Kasumi-1 (cell line): ENCODE data around the gene TSPO.

Source experiments
- DNase-seq, 2 experiments: peaks; one replicate each; lab custom pipeline; 2025; lab: John Stamatoyannopoulos, UW

TSPO gene

DNA sequence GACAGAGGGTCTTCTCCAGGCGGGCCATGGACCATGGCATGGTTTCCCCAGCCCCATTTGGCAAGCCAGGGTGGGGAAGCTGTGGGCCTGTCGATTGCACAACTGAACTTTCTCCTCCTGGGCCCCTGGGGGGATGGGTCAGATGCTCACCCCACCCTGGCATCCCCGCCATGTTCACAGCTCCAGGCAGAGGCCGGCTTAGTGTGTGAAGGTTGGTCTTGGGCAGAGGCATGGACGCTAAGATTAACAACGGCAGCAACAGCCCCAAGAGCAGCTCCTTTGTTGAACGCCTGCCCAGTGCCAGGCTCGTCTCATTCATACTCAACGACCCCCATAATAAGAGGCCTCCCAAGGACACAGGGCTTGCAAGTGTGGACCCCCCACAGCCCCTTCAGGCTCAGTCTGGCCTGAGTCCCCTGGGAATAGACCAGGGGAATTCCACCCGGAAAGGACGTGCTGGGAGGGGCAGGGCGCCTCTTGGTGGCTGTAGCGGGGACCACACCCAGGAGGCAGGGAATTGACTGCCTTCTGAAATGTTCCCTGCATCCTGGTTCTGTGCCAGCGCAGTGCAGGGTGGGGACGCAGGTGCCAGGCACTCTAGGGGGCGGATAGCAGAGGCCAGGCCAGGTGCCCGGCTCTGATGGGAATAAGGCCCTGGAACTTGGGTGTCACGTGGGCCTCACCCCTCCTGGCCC lies 8.3 kb downstream of the TSPO start:
- peak in 1 of 2 experiments; percentile 7 for DNase-seq

DNA sequence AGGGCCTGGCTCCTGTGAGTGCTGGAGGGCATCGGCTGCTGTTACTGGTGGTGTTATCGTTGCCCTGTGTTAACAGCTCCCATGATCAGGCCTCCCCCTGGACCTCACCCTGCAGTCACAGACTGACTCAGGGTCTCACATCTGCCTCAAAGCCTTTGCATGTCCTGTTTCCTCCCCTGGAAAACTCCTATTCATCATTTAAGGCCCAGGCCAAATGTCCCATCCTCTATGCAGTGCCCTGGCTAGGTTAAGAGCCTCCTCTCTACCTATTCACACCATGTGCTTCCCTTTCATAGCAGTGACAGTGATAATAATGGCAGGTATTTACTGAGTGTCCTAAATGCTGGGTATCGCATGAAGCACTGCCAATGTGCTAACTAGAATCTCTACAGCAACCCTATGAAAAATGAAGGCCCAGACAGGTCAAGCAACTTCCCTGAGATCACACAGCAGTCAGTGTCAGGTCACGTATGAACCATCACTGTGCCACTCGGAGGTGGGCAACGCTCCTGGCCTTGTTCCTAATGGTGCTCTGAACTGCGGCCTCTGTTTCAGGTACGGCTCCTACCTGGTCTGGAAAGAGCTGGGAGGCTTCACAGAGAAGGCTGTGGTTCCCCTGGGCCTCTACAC lies 9.3 kb downstream of the TSPO start:
- no peak for DNase-seq

DNA sequence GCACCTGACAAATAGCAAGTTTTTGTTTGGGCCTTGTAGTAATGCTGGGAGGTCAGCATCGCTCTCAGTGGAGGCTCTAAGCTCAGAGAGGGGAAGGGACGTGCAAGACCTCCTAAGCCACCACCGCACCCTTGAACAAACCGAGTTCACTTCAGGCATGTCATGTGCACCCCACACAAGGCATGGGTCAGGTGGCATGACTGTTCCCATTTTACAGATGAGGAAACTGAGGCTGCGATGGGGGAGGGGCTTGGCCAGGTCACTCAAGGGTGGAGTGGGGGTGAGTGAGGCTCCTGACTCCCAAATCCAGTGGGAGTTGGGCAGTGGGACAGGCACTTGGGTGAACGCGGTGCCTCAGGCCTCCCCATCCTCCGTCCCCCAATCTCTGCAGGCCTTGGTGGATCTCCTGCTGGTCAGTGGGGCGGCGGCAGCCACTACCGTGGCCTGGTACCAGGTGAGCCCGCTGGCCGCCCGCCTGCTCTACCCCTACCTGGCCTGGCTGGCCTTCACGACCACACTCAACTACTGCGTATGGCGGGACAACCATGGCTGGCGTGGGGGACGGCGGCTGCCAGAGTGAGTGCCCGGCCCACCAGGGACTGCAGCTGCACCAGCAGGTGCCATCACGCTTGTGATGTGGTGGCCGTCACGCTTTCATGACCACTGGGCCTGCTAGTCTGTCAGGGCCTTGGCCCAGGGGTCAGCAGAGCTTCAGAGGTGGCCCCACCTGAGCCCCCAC lies 11.2 kb downstream of the TSPO start:
- no peak for DNase-seq

DNA sequence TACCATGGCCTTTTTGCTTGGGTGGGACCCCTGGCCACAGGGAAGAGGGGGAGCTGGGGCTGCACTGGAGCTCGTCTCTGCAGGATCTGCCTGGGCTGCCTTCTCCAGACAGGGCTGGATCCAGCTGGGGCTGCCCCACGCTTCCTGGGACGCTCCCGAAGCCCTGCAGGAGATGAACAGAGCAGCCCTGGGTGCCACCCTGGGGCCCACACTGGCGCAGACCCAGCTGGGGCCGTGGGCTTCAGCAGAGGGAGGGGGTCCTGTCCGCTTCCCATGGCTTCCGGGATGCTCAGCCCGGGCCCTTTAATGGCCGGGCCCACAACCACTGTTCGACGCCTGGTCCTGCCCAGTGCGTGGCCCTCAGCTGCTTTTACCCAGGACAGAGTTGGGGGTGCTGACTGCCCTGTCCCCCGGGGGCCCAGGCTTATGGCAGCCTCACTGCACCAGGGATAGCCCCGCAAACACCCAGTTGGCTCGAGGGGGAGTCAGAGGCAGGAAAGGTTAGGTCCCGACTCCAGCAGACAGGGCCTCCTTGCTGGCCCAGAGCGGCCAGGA lies 12.0 kb downstream of the TSPO start:
- DNase-seq, result no peak

DNA sequence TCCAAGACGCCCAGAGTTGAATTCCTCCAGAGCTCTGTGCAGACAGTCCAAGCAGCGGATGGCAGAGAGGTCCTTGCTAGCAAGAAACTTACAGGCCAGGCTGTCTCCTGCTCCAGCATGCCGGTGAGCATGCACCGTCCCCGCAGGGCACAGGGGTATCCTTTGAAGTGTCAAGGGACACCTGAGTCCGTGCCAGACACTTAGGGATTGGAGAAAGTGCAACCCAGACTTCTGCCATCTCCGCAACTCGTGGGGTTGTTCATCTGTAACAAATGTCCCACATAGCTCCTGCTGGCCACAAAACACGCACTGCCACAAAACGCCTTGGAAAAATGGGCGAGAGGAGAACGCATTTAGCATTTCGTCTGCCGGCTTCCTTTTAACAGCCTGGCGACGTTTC lies 13.3 kb downstream of the TSPO start:
- DNase-seq, result peak; percentile 18 to 21

DNA sequence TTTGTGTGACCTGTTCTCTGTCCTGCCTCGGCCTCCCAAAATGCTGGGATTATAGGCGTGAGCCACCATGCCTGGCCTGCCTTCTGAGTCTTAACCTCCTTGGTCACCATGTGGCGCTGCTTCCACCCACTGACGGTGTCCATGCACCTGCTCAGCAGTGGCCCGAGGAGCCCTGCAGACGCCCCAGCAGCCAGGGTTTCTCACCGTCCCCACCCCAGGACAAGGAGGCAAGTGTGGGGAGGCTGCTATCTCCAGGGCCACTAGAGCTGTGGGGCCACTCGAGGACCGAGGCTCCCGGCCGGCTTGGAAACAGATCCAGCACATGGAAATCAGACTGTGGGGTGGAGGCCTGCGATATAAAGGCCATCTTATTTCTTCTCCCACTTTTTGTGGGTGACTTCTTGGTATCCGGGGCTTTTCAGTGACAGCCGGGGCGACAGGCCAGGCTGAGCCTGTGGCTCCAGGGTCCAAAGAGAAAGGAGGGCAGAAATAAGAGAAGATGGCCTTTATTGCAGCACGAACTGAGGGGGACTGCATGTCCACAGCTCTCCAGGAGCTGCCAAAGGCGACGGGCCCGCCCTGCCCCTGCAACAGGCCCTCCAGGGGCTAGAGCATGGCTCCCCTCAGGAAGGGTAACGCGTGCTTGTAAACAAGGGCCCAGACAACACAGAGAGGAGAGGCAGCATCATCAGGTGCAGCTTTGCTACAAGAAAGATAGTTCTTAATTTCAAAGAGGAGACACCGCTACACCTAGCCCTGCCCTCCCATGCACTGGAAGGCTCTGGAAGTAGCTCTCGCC lies 15.0 kb downstream of the TSPO start:
- DNase-seq, result no peak

DNA sequence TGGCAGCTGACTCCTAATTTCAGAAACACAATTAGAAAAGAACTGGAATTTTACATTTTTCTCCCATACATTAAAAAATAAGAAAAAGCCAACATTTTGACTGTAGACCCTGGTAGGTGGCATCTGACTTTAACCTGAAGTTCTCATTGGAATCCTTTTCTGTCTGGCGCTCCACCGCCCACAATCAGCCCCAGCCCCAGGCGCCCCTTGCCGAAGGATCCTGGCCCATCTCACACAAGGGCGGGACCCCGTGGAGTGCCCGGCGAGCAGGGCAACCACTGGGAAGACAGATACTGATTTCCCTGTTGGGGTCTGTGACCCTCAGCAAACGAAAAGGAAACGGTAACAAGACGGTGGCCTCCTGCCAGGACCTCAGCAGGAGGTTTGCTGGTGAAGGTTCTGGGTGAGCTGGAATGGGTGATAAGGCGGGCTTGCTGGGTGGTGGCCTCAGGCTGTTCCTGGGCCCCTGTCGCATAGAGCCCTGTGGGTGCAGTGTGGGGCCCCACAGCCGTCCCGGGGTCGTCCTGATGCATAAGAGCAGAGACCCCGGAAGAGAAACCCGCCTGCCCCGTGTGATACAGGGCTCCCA lies 15.7 kb downstream of the TSPO start:
- no peak for DNase-seq

DNA sequence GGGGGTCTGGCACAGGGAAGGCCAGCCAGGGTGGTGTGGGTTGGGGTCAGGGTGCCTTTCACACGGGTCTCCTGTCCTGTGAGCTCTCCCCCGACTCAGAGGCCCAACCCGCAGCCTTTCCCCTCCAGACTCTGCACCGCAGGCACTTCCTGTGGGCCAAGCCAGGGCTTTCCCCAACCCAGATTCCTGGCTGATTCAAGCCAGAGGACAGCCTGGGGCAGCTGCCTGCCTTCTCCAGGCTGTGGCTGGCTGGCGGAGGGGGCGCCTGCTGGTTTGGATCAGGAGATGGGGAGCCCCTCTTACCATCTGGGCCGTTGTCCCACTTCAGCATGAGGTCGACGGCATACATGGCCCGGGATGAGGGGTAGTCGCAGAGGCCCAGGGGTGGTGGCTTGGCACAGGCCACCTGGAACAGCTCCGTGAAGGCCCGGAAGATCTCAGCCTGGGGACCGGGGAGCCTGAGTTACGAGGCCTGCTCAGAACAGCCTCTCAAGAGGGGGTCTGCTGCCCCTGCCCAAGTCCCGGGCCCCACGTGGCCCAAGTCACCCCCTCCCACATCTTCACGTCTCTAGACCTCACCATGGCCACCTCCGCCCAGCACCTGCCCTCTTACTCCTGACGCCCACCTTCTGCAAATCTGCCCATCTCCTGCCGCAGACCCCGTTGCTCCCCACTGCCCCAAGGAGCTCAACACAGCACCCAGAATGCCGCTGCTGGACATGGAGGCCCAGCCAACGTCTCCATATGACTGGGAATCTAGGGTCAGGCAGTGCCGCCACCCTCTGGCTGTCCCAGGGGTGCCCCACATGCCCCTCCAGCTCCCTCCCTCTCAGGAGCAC lies 17.3 kb downstream of the TSPO start:
- DNase-seq, result no peak

DNA sequence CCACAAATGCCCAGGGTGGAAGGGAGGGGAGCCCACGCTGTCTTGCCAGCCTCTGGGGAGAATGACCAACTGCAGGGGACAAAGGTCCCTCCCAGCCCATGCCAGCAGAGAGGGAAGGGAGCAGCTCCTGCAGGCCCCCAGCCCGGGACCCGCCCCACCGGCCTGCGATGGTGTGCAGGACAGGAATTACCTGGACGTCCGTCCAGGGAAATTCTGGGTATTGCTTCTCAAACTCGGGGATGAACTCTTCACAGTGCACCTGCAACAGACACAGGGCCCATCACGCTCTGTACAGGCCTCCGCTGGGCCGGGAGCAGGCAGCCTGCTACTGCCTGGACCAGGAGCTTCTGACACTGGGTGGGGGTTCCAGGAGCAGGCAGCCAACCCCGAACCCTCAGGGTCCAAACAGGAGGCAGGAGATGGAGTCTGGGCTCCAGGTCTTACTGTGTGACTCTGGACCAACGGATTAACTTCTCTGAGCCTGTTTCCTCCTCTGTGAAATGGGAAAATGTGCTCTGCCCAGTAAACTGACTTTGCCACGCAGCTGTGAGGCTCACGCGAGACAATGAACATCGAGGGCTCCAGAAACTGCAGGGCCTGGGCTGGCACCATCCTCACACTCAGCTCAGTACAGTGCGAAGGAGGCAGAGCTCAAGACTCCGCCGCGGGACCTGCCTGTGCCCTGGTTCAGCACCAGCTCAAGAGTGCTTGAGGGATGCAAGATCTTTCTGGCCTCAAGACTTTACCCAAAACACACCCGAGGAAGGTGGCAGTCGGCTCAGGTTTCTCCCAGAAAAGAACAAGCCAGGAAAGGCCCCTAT lies 18.2 kb downstream of the TSPO start:
- no peak for DNase-seq

DNA sequence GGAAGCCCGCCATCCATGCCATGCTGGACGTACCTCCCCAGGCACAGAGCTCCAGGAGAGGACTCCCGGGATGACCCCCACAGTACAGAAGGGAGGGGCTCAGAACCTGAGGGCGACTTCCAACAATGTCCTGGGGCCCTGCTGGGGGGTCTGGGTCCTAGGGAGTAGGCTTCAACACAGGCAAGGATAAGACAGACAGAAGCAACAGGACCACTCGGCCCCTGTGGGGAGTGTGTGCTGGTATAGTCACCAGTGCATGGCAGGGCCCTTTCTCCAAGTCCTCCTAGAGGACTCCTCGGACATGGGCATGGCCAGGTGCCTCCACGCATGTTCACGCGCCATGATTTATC lies 18.7 kb downstream of the TSPO start:
- DNase-seq, result no peak

DNA sequence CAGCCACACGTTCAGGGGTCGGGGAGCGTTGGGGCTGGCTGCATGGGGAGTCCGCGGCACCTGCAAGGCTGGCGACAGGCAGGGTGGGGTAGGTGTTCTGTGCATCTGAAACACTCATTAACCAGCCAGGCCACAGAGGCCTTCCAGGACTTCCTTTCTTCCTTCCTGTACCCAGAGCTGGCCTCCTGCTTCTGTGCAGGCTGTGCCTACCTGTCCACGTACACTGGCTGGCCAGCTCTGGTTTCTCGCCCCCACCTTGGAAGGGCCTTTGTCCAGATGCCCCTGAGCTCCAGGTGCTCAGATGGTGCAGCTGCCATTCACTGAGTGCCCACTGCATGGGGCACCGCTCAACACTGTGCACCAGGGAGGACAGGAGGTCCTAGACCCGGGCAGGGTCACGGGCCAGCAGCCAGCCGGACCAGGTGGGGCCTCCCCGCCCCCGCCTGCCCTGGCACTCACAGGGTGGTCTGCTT lies 19.7 kb downstream of the TSPO start:
- DNase-seq, result no peak

DNA sequence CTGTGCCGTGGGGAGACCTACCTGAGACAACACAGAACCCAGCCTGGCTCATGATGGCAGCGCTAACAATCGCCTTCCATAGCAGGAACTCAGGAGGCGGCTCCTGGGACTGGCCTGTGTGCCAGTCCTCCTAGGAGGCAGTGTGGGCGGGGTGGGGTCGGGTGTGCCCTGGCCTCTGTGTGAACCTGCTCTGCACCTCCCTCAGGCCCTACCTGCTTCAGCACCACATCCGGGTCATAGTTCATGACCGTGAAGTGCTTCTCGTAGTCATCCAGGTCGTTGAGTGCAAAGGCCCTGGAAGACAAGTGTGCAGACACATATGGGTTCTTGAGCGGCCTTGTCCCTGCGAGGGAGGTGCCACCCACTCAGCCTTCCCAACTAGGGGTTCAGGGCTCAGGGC lies 20.2 kb downstream of the TSPO start:
- no peak for DNase-seq

DNA sequence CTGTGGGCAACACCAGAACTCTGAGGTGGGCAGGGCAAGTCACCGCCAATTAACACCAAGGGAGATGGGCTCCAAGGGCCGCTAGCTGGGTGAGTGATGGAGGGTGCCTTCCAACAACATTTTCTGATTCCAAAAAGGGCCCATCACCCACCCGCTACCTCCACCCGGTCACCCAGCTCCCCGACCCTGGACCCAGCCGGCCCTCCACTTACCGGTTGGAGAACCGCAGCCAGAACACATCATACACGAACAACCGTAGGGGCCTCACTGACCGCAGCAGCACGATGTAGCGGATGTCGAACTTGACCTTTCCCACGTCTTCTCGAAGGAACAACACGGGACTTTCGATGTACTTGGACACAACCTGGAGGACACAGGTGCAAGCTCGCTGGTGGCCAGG lies 20.8 kb downstream of the TSPO start:
- DNase-seq, result no peak

DNA sequence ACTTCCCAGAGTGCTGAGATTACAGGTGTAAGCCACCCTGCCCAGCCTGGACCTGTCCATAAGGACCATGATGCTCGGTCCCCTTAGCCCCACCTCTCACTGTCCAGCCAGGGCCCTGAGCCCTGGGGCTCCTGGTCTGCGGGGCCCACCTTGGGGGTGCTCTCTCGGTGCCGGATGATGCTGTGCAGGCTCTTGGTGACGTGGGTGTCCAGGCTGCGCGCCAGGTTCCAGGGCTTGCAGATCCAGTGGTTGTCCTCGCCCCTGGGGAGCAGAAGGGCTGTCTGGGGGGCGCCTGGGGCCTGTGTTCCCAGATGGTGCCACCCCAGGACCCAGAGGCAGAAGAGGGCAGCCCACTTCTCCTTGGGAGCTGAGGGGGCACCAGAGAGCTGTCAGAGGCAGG lies 22.2 kb downstream of the TSPO start:
- no peak for DNase-seq

DNA sequence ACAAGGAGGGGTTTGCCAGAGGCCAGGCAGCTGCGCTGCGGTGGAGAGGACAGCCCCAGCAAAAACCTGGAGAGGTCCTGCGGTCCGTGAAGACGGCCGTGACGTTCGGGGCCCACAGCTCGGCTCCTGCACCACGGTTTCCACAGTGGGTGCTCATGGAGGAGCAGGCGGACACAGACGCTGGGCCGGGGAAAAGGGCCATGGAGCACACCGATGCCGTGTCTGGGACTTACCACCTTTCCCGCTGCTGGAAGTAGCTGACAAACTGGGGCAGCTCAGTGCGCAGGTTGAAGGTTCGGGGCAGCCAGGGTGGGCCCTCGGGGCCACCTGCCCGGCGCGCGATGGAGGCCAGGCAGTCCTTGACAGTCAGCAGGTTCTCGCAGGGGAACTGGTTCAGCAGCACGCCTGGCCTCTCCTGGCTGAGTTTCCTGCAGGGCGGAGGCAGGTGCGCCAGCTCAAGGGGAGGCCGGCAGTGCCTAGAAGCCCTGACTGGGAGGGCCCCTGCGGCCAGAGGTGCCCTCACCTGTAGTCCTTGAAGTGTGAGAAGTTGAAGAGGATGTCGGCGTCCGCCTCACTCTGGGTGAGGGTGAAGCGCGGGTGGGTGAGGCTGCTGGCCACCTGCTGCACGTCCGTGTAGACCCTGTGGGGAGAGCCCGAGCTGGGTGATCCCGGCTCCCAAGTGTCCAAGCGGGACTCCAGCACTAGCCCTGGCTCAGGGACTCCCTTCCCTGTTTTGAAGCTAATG lies 22.8 kb downstream of the TSPO start:
- DNase-seq, result no peak

DNA sequence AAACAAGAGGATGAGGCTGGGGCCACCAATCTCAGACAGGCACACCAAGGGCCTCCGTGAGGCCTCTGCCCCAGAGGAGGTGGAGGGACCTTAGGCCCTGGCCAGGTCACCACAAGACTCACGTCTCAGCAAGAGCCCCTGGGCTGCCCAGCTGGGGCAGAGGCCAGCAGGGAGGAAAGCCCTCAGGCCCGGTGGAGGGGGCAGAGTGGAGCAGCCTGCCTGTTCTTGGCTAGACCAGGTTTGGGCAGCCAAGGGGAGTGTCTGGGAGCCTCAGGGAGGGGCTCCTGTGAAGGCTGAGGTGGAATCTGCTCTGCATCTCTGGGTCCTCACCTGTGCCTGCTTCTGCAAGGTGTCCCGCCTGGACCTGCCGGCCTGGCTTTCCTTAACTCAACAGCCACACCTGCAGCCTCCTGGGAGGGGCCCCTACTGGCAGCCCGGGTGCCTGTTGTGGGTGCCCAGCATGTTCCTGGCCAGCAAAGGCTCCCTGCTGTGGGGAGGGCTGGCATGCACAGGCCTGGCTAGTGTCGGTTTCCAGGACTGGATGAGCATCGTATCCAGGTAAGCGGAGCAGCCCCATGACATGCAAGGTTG lies 23.7 kb downstream of the TSPO start:
- DNase-seq, result no peak

DNA sequence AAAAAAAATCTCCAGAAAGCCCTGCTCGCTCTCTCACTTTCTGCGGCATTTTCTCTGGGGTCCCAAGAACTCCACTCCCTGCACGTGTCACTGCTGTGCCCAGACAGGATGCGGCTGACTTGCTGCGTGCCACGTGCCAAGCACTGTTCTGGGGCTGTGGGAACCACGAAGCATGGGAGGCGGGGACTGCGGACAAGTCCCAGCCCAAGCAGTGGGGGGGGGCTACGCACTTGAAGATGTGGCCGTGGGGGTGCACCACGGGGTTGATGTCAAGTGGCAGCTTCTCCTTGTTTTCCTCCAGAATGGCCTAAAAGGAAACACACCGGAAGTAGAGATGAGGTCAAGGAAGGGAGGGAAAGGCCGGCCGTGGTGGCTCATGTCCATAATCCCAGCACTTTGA lies 24.7 kb downstream of the TSPO start:
- no peak for DNase-seq

DNA sequence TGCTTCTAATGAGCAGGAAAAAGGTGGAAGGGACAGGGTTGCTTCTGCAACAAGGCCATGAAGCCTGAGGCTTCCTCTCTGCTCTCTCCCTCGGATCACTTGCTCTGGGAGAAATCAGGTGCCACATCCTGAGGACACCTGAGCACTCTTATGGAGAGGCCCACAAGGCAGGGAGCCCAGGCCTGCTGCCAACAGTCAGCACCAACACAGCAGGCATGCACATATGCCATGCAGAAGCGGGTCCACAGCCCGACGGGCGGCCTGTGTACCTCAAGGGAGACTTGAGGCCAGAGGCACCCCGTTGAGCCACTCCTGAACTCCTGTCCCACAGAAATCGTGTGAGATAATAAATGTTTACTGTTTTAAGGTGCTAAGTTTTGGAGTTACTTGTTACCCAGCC lies 26.1 kb downstream of the TSPO start:
- DNase-seq, result no peak
